ENCODE data around the gene DNAJC11.
"Not testable (repeated sequence)": the region's sequence is repeated elsewhere in the genome, so short reads cannot be mapped to it uniquely, and the experiment has no call there.

DNAJC11 gene

DNA sequence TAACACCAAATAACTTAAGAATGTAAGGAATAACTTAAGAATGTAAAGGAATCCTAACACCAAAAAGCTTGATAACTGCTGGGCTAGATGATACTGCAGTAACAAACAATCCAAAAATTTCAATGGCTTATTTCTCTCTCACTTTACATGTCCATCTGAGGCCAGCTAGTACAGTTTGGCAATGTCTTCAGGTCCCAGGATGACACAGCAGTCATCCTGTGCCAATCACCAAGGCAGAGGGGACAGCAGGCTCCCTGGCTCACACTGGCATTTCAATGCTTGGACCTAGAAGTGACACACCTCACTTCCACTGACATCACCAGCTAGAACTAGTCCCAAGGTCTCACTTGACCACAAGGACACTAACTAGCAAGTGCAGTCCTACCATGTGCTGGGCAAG lies 15.3 kb downstream of the DNAJC11 start:
- H3K4me1 Mint-ChIP-seq: peaks cover 18% of the 10 kb centered on the region
- ATAC-seq (ENCODE audit: low read depth) (no peak), DNase-seq (ENCODE audit: low spot score in 2 of 2) (no peak)
- no peak overlapping the region for H3K4me3 Mint-ChIP-seq
- H3K27me3 Mint-ChIP-seq: no peaks in the 10 kb centered on the region
- no peak overlapping the region for H3K27ac Mint-ChIP-seq
- peaks cover 8% of the 10 kb centered on the region for H3K36me3 Mint-ChIP-seq
- no peaks in the 10 kb centered on the region for H3K9me3 Mint-ChIP-seq

DNA sequence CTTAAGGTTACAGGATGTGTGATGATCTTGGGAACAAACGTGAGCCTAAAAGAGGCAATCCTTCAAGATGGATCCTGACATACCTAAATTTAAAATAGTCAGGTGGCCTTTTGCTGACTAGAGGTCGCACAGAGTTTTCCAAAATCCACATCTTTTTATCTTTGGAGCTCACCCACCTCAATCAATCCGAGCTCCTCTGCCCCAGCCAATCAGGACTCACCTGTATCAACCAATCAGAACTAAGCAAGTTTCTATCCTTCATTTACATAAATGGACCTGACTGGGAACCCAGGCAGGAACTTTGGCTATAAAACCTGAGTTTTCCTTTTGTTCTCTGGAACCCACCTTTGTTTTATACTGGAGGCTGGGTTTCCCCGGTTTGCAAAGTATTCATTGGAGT lies 16.2 kb downstream of the DNAJC11 start:
- H3K27me3 Mint-ChIP-seq: no peaks in the 10 kb centered on the region
- DNase-seq (ENCODE audit: low spot score in 2 of 2) (no peak), ATAC-seq (ENCODE audit: low read depth) (no peak)
- H3K9me3 Mint-ChIP-seq: no peaks in the 10 kb centered on the region
- peaks cover 18% of the 10 kb centered on the region for H3K4me1 Mint-ChIP-seq
- H3K27ac Mint-ChIP-seq: no peak overlapping the region
- H3K36me3 Mint-ChIP-seq: peaks cover 13% of the 10 kb centered on the region
- no peak overlapping the region for H3K4me3 Mint-ChIP-seq

DNA sequence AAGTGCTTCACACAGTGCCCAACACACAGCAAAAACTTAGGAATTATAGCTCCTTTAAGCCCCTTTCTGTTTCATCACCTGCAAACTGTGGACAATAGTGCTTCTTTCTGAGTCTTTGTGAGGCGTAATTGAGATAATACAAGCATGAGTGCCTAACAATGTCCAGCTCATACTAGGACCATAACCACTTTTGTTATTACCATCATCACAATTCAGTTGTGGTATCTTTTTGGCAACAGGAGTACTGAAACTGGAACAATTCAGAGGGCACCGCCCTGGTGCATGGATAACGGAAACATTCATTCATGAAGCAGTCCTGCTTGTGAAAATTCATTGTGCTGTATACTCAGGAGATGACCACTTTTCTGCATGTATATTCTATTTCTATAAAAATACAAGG lies 18.2 kb downstream of the DNAJC11 start:
- H3K9me3 Mint-ChIP-seq: no peaks in the 10 kb centered on the region
- H3K4me1 Mint-ChIP-seq: peaks cover 9% of the 10 kb centered on the region
- peaks cover 18% of the 10 kb centered on the region for H3K36me3 Mint-ChIP-seq
- ATAC-seq (ENCODE audit: low read depth) (no peak), DNase-seq (ENCODE audit: low spot score in 2 of 2) (no peak)
- H3K27ac Mint-ChIP-seq: no peak overlapping the region
- H3K27me3 Mint-ChIP-seq: no peaks in the 10 kb centered on the region
- no peak overlapping the region for H3K4me3 Mint-ChIP-seq

DNA sequence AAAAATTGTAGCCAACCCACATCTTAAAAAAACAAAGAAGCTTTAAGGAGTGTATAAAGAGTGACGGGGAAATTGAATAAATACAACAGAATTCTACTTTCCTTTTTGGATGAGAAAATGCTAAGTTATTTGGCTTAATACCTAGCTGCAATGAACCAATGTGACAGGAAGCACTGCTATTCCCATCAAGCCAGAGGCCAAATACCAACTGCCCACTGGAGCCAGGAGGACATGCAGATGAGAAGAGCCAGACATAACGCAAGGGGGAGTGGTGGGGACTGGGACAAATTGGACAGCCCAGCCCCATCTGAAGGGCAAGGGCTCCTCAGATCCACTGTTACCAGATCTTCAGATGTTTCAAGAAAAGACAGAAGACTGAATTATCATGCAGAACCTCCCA lies 25.7 kb downstream of the DNAJC11 start:
- H3K36me3 Mint-ChIP-seq: peaks cover 26% of the 10 kb centered on the region
- ATAC-seq (ENCODE audit: low read depth) (no peak), DNase-seq (ENCODE audit: low spot score in 2 of 2) (no peak)
- H3K4me1 Mint-ChIP-seq: no peaks in the 10 kb centered on the region
- no peaks in the 10 kb centered on the region for H3K27me3 Mint-ChIP-seq
- H3K9me3 Mint-ChIP-seq: no peaks in the 10 kb centered on the region
- H3K4me3 Mint-ChIP-seq: no peak overlapping the region
- H3K27ac Mint-ChIP-seq: no peak overlapping the region

DNA sequence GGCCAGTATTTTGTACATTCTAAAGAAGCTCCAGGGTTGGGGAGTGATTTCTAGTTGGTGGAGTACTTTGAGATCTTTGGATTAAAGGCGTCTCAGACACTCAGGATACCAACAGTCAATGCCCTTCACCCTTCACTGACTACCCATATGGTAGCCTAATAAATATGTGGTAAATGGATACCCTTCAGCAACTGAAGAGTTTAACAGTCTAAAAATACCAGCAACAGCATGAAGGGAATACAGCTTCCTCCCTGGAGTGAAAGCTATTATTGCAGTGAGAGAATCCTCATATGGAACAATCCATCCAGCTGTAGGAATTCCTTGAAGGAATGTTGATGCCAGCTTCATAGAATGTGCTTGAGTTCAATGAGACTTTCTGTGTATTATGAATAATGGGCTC lies 26.8 kb downstream of the DNAJC11 start:
- no peak overlapping the region for H3K27ac Mint-ChIP-seq
- H3K27me3 Mint-ChIP-seq: no peaks in the 10 kb centered on the region
- ATAC-seq (ENCODE audit: low read depth): no peak
- DNase-seq (ENCODE audit: low spot score in 2 of 2): no peak
- H3K9me3 Mint-ChIP-seq: no peaks in the 10 kb centered on the region
- H3K36me3 Mint-ChIP-seq: peaks cover 22% of the 10 kb centered on the region
- H3K4me1 Mint-ChIP-seq: no peaks in the 10 kb centered on the region
- no peak overlapping the region for H3K4me3 Mint-ChIP-seq

DNA sequence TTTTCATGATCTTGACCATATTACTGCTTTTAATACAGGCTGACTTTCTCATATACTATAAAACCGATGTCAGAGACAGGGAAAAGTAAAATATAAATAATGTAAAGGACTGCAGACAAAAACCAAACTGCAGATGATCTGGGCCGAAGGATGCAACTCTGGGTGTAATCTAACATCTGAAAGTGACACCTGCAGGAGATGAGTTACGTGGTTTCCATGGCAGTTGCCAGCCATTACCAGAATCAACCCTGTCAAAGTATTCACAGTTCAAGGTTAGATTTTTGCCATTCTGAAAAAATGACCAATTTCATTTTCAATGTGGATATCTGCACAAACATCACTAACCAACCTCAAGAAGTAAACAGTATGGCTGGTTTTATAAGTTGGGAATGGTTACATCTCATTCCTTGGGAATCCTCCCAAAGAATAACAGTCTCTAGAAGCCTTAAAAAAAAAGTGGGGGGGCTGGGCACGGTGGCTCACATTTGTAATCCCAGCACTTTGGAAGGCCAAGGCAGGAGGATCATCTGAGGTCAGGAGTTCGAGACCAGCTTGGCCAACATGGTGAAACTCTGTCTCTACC lies 27.7 kb downstream of the DNAJC11 start:
- H3K9me3 Mint-ChIP-seq: no peaks in the 10 kb centered on the region
- H3K4me1 Mint-ChIP-seq: no peaks in the 10 kb centered on the region
- H3K4me3 Mint-ChIP-seq: no peak overlapping the region
- no peak for ATAC-seq (ENCODE audit: low read depth)
- peaks cover 17% of the 10 kb centered on the region for H3K36me3 Mint-ChIP-seq
- no peaks in the 10 kb centered on the region for H3K27me3 Mint-ChIP-seq
- no peak overlapping the region for H3K27ac Mint-ChIP-seq
- no peak for DNase-seq (ENCODE audit: low spot score in 2 of 2)

DNA sequence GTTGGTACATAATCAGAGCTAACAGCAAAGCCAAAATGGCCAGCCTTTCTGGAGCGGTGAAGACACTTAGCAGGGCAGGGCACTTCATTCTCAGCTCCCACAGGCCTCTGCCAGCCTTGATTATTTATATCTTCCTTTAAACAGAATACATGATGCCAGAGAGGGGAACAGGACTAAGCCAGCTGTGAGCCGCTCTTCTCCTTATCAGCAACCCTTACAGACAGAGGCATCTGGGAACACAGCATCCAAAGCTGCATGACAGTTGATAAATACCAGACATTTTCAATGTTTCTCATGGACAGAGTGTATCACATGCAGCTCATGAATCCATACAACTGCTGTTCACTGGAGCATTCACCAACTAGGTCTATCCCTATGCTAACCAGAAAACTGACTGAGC lies 29.1 kb downstream of the DNAJC11 start:
- no peak for DNase-seq (ENCODE audit: low spot score in 2 of 2)
- no peak overlapping the region for H3K4me3 Mint-ChIP-seq
- H3K27me3 Mint-ChIP-seq: no peaks in the 10 kb centered on the region
- H3K36me3 Mint-ChIP-seq: peaks cover 10% of the 10 kb centered on the region
- H3K9me3 Mint-ChIP-seq: no peaks in the 10 kb centered on the region
- no peak for ATAC-seq (ENCODE audit: low read depth)
- H3K4me1 Mint-ChIP-seq: no peaks in the 10 kb centered on the region
- H3K27ac Mint-ChIP-seq: peak overlapping the region; percentile 55

DNA sequence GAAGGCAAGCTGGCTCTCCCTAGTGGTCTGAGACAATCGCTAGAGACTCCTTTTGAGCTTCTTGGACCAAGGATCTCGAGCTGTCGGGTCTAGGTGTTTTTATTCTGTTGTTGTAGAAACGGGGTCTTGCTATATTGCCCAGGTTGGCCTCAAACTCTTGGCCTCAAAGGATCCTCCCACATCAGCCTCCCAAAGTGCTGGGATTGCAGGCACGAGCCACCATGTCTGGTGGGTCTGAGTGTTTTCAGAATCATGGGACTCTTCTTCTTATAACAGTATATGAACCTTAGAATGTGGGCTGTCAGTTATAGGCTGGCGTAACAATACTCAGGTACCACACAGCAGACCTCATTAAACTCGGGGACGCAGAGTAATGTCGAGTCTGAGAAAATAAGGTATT lies 33.1 kb downstream of the DNAJC11 start:
- Mint-ChIP-seq H3K4me1 (no peaks in the 10 kb centered on the region), H3K27ac (no peak overlapping the region), H3K9me3 (no peaks in the 10 kb centered on the region), H3K36me3 (peaks cover 6% of the 10 kb centered on the region), H3K4me3 (no peak overlapping the region), H3K27me3 (no peaks in the 10 kb centered on the region)
- ATAC-seq (ENCODE audit: low read depth) (no peak), DNase-seq (ENCODE audit: low spot score in 2 of 2) (no peak)

DNA sequence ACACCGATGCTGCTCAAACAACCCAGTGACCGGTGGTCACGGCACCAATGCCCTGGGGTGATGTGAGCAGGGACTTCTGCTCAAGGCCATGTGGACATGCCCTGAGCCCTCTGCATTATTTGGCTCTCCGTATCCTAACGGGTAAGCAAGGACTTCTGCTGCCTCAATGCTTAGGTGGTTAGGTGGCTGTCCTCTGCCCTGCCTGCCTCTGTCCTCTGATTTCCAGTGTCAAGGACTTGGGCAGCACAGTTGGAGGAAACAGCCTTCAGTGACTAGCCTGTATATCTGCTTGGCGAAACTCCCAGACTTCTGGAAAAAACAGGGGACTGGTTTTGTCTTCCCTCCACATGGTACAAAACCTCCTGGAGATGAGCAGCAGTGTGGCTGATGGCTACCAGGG lies 34.5 kb downstream of the DNAJC11 start:
- Mint-ChIP-seq H3K27ac (no peak overlapping the region), H3K4me3 (no peak overlapping the region), H3K9me3 (no peaks in the 10 kb centered on the region), H3K4me1 (no peaks in the 10 kb centered on the region), H3K36me3 (peaks cover 10% of the 10 kb centered on the region), H3K27me3 (no peaks in the 10 kb centered on the region)
- ATAC-seq (ENCODE audit: low read depth): no peak
- no peak for DNase-seq (ENCODE audit: low spot score in 2 of 2)

DNA sequence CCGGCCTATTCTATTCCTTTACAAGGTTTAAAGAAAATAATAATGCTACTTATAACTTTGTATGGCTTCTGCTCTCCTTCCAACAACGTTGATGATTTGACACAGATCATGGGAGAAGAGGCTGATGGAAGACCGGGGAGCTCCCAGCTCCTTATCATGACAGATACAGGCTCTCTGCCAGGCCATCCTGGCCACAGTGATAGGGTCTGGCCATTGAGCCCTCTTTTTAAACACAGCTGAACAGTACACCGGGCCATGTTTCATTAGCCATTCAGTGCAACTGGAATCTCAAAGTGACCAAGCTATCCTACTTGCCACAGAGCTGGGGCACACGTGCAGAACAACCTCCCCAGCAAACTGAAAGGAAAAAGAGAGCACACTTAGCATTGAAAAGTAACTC lies 34.9 kb downstream of the DNAJC11 start:
- no peak overlapping the region for H3K27ac Mint-ChIP-seq
- H3K36me3 Mint-ChIP-seq: peaks cover 10% of the 10 kb centered on the region
- H3K4me3 Mint-ChIP-seq: no peak overlapping the region
- no peaks in the 10 kb centered on the region for H3K4me1 Mint-ChIP-seq
- no peaks in the 10 kb centered on the region for H3K9me3 Mint-ChIP-seq
- ATAC-seq (ENCODE audit: low read depth) (no peak), DNase-seq (ENCODE audit: low spot score in 2 of 2) (no peak)
- no peaks in the 10 kb centered on the region for H3K27me3 Mint-ChIP-seq

DNA sequence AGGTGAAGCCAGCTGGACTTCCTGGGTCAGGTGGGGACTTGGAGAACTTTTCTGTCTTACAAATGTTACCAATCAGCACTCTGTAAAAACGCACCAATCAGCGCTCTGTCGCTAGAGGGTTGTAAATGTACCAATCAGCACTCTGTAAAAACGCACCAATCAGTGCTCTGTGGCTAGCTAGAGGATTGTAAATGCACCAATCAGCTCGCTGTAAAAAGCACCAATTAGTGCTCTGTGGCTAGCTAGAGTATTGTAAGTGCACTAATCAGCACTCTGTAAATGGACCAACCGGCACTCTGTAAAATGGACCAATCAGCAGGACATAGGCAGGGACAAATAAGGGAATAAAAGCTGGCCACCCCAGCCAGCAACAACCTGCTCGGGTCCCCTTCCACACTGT lies 39.1 kb downstream of the DNAJC11 start:
- DNase-seq (ENCODE audit: low spot score in 2 of 2); H3K36me3 Mint-ChIP-seq; H3K4me3 Mint-ChIP-seq; ATAC-seq (ENCODE audit: low read depth); H3K27me3 Mint-ChIP-seq; H3K27ac Mint-ChIP-seq; H3K4me1 Mint-ChIP-seq; H3K9me3 Mint-ChIP-seq: not testable (repeated sequence)

DNA sequence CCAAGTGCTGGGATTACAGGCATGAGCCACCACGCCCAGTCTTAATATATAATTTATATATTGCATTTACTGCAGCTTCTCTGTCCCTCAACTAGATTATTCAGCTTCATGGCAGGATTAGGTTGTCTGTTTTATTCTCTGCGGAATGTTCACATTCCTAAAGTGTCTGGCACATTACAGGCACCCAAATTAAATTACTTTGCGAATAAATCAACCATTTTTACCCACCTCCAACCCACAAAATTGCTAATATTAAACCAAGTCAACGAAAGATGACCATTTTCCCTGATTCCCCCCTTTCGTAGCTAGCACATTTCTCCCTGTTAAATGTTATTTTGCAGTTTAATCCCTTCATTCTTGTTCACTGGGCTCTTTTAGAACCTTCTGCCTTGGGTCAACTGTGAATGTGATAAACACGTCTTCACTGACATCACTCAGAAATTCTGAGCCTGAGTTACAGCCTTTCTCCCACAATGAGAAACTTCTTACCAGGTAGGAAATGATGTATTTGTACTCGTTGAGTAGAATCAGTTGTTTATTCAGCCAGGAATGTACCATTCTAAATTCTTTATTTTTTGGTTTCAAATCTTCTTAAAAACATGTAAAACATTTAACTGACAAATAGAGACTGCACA lies 41.1 kb downstream of the DNAJC11 start:
- H3K4me3 Mint-ChIP-seq: no peak overlapping the region
- DNase-seq (ENCODE audit: low spot score in 2 of 2) (no peak), ATAC-seq (ENCODE audit: low read depth) (no peak)
- H3K4me1 Mint-ChIP-seq: peaks cover 4% of the 10 kb centered on the region
- peaks cover 9% of the 10 kb centered on the region for H3K36me3 Mint-ChIP-seq
- H3K27me3 Mint-ChIP-seq: no peaks in the 10 kb centered on the region
- H3K27ac Mint-ChIP-seq: no peak overlapping the region
- no peaks in the 10 kb centered on the region for H3K9me3 Mint-ChIP-seq

DNA sequence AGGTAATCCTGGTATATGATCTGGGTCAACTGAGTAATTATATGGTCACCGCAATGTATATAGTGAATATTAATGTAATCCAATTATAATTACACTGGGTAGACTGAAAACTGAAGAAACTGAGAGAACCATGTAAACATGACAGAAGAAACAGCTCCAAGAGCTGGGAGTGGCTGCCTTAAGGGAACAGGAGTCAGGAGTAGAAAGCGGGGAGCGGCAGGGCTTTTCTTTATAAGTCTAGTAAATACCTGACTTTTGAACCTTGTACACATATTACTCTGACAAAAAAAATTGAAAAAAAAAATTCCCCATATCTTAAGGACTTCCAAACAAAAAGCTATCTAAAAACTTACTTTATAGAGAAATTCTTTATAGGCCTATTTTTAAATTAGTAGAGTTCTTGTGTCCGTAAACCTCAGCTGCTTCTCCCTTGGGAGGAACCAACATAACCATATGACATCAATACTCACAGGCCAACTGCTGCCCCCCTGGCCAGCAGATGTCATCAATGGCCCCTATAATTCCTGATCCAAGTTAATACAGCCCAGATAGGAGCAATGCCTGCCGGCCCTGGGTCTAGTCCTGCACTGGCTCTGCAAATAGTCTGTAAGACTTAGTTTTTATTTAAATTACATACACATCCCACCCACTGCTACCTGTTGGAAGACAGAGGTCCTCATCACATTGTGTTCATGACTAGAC lies 43.1 kb downstream of the DNAJC11 start:
- Mint-ChIP-seq H3K36me3 (peaks cover 8% of the 10 kb centered on the region), H3K4me3 (no peak overlapping the region), H3K27me3 (no peaks in the 10 kb centered on the region), H3K4me1 (peaks cover 4% of the 10 kb centered on the region), H3K9me3 (no peaks in the 10 kb centered on the region), H3K27ac (no peak overlapping the region)
- DNase-seq (ENCODE audit: low spot score in 2 of 2): no peak
- no peak for ATAC-seq (ENCODE audit: low read depth)

DNA sequence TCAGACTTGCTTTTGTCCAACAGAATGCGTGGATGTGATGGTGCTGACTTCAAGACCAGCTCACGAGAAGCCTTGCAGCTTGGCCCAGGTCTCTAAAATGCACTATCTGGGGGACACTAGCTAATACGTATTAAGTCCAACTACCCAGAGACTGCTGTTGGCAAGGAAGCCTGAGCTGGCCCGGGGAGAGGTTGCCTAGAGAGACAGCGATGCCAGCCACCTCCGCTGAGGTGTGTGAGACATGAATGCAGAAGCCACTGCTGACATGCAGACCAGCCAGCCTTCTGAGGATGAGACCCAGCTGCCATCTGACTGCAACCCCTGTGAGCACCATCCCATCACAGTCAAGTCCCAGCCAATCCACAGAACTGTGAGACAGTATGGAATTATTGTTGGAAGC lies 44.5 kb downstream of the DNAJC11 start:
- peaks cover 4% of the 10 kb centered on the region for H3K4me1 Mint-ChIP-seq
- H3K27ac Mint-ChIP-seq: no peak overlapping the region
- peaks cover 9% of the 10 kb centered on the region for H3K36me3 Mint-ChIP-seq
- DNase-seq (ENCODE audit: low spot score in 2 of 2): no peak
- no peaks in the 10 kb centered on the region for H3K9me3 Mint-ChIP-seq
- H3K27me3 Mint-ChIP-seq: no peaks in the 10 kb centered on the region
- no peak overlapping the region for H3K4me3 Mint-ChIP-seq
- no peak for ATAC-seq (ENCODE audit: low read depth)

Data from memory B cell (primary cell).